ENCODE measurements around the gene TMEM62.

DNA sequence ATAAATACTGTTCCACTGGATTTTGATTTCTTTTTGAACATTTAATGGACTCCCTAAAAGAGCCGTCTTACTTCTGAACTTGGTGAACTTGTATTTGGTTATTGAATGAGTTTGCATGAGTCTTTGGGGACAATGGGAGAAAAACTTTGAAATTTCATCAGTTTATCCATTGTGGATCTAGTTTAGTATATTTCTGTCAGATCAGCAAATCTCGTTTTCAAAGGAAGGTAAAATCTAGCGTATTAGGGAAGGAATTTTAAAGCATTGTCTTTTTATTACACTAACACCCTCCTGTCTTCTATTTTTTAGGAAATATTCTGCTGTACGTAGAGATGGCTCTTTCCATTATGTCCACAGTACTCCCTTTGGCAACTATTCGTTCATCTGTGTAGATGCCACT, 12.8 kb downstream of the TMEM62 start:
- TF ChIP-seq CTCF (IDR thresholded peaks at IDR 0.05) (no peak), POLR2A (IDR thresholded peaks at IDR 0.05) (no peak)
